Adrenal gland (tissue), 12 donors: ENCODE results near the gene MEGF11. TPM values are rescaled to one million over a fixed set of nuclear protein-coding genes. Genes with fewer than 3 reads are reported as not detected.

Experiments
- DNase-seq, 7 donors: peaks; one replicate each; pipeline ENCODE4 v3.0.0-alpha.2; 2019 to 2020
- H3K27ac ChIP-seq, 5 donors: fragments of 200-600 bp; sonication (generic) in 4 of 5; 1 replicate in 3 of 5; 2 replicates in 2 of 5; pipeline versions ENCODE4 v1.5.1 to v1.8.0; 2016 to 2020; ENCODE audit warnings: mild to moderate bottlenecking in 1 of 5
- H3K27me3 ChIP-seq: fragments of 200-600 bp; 2 replicates; pipeline ENCODE4 v1.8.0; 2021
- H3K36me3 ChIP-seq, 2 donors: fragments of 200-600 bp; replicated peaks in 1 of 2; 1 replicate in 1 of 2; 2 replicates in 1 of 2; pipeline versions ENCODE4 v1.5.1 to v1.8.0; 2018 to 2022
- H3K4me1 ChIP-seq, 2 donors: fragments of 200-600 bp; replicated peaks in 1 of 2; 1 replicate in 1 of 2; 2 replicates in 1 of 2; pipeline versions ENCODE4 v1.5.1 to v1.8.0; 2018 to 2021
- H3K4me3 ChIP-seq, 4 donors: fragments of 200-600 bp; sonication (generic) in 3 of 4; one replicate each; pipeline ENCODE4 v1.5.1; 2016 to 2018
- H3K9me3 ChIP-seq, 3 donors: fragments of 200-600 bp; sonication (generic) in 1 of 3; replicated peaks in 1 of 3; 1 replicate in 2 of 3; 2 replicates in 1 of 3; pipeline versions ENCODE4 v1.5.1 to v1.8.0; 2016 to 2021
- CTCF ChIP-seq, 6 experiments: fragments of 450-650 bp in 4 of 6; fragments of 200-600 bp in 2 of 6; sonication (generic) in 1 of 6; IDR thresholded peaks; 1 replicate in 5 of 6; 2 replicates in 1 of 6; pipeline versions ENCODE4 v1.5.1 to v1.8.0; 2016 to 2021; ENCODE audit warnings: antibody characterized with exemption in 6 of 6, mild to moderate bottlenecking in 2 of 6, moderate library complexity in 1 of 6
- POLR2A ChIP-seq, 2 donors: fragments of 450-650 bp; IDR thresholded peaks; one replicate each; pipeline ENCODE4 v1.6.1; 2017; ENCODE audit warnings: antibody characterized with exemption in 2 of 2, mild to moderate bottlenecking in 2 of 2, moderate library complexity in 1 of 2
- WGBS, 4 donors: extraction: QIAGEN DNeasy Blood & Tissue Kit in 2 of 4; methylation state at CpG; one replicate each; pipeline versions ENCODE4 v1.1.5 to v1.1.7; 2013 to 2017; 5-methylcytosine and 5-hydroxymethylcytosine counted together
- intact Hi-C, 2 donors: fragments of 100-400 bp; cut with DNase I; formaldehyde crosslinking; loops; one replicate each; pipeline versions ENCODE4 v1.14.1 to v1.15.0; 2022 to 2023
- polyA plus RNA-seq, 3 donors: library from polyadenylated mRNA; stranded (reverse); fragments of 200-250 nt in 2 of 3; fragments of 350-450 nt in 1 of 3; fragmentation: Illumina TruSeq in 1 of 3; extraction: RNeasy Lipid Tissue Mini Kit (QIAGEN cat#74804) in 1 of 3; gene quantifications; one replicate each; pipeline ENCODE4 v1.2.3, GENCODE V29; 2013 to 2014
- total RNA-seq, 9 donors: library from RNA; depleted of rRNA in 4 of 9; stranded (reverse); fragments of >200 nt in 4 of 9; fragments of 120-200 nt in 1 of 9; fragmentation: NEBNext Ultra II Directional in 1 of 9; extraction: Animal tissue kit (Norgen Biotek cat#: 25700) in 1 of 9; gene quantifications; one replicate each; pipeline versions ENCODE4 v1.1.0 to v1.2.4, GENCODE V29; 2013 to 2023
- donor health status: healthy with polysubstance abuse.
- donor health status: Bipolar disorder and iron deficiency.
- donor health status: DM: yes; HTN: yes; CAD: no.
- donor health status: DM: no; HTN: no; CAD: no.
- donor health status: DM: no; HTN: no; CAD: no.
- donor health status: DM: yes; HTN: yes; CAD: no.

MEGF11 gene
- total and polyA plus RNA-seq, 12 donors, result 0.04 to 0.98 (median 0.14) TPM; not detected in 5

DNA sequence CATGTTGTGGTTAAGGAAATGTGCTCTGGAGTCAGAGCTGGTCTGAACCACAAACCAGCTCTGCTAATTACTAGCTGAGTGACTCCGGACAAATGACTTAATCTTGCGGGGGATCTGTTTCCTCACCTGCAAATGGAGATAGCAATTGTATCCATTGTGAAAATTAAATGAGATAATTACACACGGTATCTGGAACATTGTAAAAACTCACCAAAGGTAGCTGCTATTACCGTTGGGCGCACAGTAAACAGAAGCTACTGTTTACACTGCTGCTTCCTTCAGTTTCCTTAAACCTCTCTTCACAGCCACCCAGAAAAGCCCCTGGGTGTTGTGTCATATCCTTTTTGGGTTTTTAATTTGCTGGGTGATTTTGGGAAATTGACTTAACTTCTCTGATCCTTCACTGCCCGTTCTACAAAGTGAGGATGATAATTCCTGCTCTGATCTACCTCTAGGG lies 107.8 kb downstream of the MEGF11 start:
- Histone ChIP-seq H3K9me3 (no peaks in the 10 kb centered on the region), H3K27ac (no peak overlapping the region), H3K27me3 (no peaks in the 10 kb centered on the region), H3K36me3 (no peaks in the 10 kb centered on the region), H3K4me3 (no peak overlapping the region), H3K4me1 (no peaks in the 10 kb centered on the region)
- WGBS, 4 donors, result 63 to 71% (median 67%) methylated on average over 6 of the region's 6 CpGs
- no peak for DNase-seq
- intact Hi-C loops, result no loop called here
- TF ChIP-seq CTCF (IDR thresholded peaks at IDR 0.05) (no peak), POLR2A (IDR thresholded peaks at IDR 0.05) (no peak)

- no peak for DNase-seq
- Histone ChIP-seq H3K4me1 (no peaks in the 10 kb centered on the region), H3K4me3 (no peak overlapping the region), H3K36me3 (no peaks in the 10 kb centered on the region), H3K9me3 (no peaks in the 10 kb centered on the region), H3K27ac (no peak overlapping the region), H3K27me3 (no peaks in the 10 kb centered on the region)
- TF ChIP-seq CTCF (IDR thresholded peaks at IDR 0.05) (no peak), POLR2A (IDR thresholded peaks at IDR 0.05) (no peak)
- intact Hi-C loops, result no loop called here
- WGBS, 4 donors, result 67 to 76% (median 69%) methylated on average over 6 to 8 of the region's 8 CpGs
These were observed 108.4 kb downstream of the MEGF11 start for GRCh38 chr15:66144978-66145725.

- Histone ChIP-seq H3K27ac (no peak overlapping the region), H3K9me3 (no peaks in the 10 kb centered on the region), H3K27me3 (no peaks in the 10 kb centered on the region), H3K4me3 (no peak overlapping the region), H3K36me3 (no peaks in the 10 kb centered on the region), H3K4me1 (peaks cover 0 to 7% of the 10 kb centered on the region in 2 donors)
- intact Hi-C loops, result no loop called here
- 85 to 94% (median 90%) methylated on average over 10 to 11 of the region's 11 CpGs for WGBS, 4 donors
- no peak for DNase-seq
- no peak for TF ChIP-seq POLR2A (IDR thresholded peaks at IDR 0.05)
- TF ChIP-seq CTCF (IDR thresholded peaks at IDR 0.05), result no peak
These were observed 111.3 kb downstream of the MEGF11 start for GRCh38 chr15:66142285-66142684.

DNA sequence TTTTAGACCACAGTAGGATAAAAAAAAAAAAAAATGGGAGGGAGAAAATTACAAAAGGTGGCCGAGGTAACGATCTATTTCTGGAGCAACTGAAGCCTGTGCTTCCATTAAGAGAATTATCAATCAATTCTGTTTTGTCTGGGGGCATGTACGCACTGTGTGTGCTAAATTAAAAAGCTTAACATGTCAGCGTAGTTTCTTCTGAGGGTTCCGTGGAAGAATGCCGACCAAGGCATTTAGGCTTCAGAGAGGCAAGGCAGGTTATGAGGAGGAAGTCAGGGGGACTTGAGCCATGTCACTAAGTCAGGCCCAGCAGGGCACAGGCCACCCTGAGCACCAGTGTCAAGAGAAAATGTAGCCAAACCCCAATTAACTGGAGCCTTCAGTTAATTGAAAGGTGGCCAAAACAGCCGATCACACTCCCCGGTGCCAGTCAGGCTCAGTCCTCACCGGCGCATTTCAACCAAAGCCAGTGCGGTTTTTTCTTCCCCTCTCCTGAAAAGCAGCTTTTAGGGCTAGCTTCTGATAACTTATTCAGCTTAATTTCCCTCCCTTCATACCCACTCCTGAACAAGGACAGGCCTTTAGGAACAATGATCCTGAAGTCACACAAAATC lies 113.9 kb downstream of the MEGF11 start:
- Histone ChIP-seq H3K27ac (no peak overlapping the region), H3K36me3 (no peaks in the 10 kb centered on the region), H3K4me3 (no peak overlapping the region), H3K4me1 (peaks cover 0 to 7% of the 10 kb centered on the region in 2 donors), H3K9me3 (no peaks in the 10 kb centered on the region), H3K27me3 (no peaks in the 10 kb centered on the region)
- TF ChIP-seq CTCF (IDR thresholded peaks at IDR 0.05) (no peak), POLR2A (IDR thresholded peaks at IDR 0.05) (no peak)
- DNase-seq, result no peak
- intact Hi-C loops, result no loop called here
- 82 to 90% (median 86%) methylated on average over 11 of the region's 11 CpGs for WGBS, 4 donors
